HG02970 (cell line): ENCODE data around the gene PIK3R1.

Experiments
- ATAC-seq: cut with Tn5 transposase; IDR thresholded peaks from one replicate; pipeline ENCODE4 v1.9.1; 2021; ENCODE audit warnings: mild to moderate bottlenecking, moderate library complexity, moderate number of reproducible peaks; ENCODE audit not compliant: unreplicated experiment, low FRiP score

PIK3R1 gene

GRCh38 chr5:68288707-68289134, 73.2 kb downstream of the PIK3R1 start:
- no peak for ATAC-seq

GRCh38 chr5:68289498-68289897, 73.9 kb downstream of the PIK3R1 start:
- no peak for ATAC-seq

GRCh38 chr5:68290260-68290674, 74.7 kb downstream of the PIK3R1 start:
- ATAC-seq, result no peak

GRCh38 chr5:68290847-68291246, 75.3 kb downstream of the PIK3R1 start:
- ATAC-seq, result no peak

- ATAC-seq, result no peak
These were observed 76.8 kb downstream of the PIK3R1 start for GRCh38 chr5:68292316-68292715.

- ATAC-seq, result no peak
These were observed 80.2 kb downstream of the PIK3R1 start for GRCh38 chr5:68295772-68296171.

- no peak for ATAC-seq
These were observed 81.3 kb downstream of the PIK3R1 start for GRCh38 chr5:68296895-68297294.

GRCh38 chr5:68297656-68298055, 82.1 kb downstream of the PIK3R1 start:
- no peak for ATAC-seq

- ATAC-seq, result no peak
These were observed 82.9 kb downstream of the PIK3R1 start for GRCh38 chr5:68298479-68298878.

GRCh38 chr5:68299105-68299504, 83.5 kb downstream of the PIK3R1 start:
- no peak for ATAC-seq

- ATAC-seq, result no peak
These were observed 84.0 kb downstream of the PIK3R1 start for GRCh38 chr5:68299575-68299974.

GRCh38 chr5:68303038-68303738, 87.6 kb downstream of the PIK3R1 start:
- ATAC-seq, result no peak

GRCh38 chr5:68303754-68304420, 88.3 kb downstream of the PIK3R1 start:
- ATAC-seq, result no peak

GRCh38 chr5:68304421-68305052, 89.0 kb downstream of the PIK3R1 start:
- ATAC-seq, result no peak

GRCh38 chr5:68305223-68305870, 89.8 kb downstream of the PIK3R1 start:
- no peak for ATAC-seq

GRCh38 chr5:68306361-68307014, 90.9 kb downstream of the PIK3R1 start:
- ATAC-seq, result no peak

- ATAC-seq, result no peak
These were observed 97.8 kb downstream of the PIK3R1 start for GRCh38 chr5:68313336-68313735.

GRCh38 chr5:68314465-68314864, 98.9 kb downstream of the PIK3R1 start:
- ATAC-seq, result no peak

GRCh38 chr5:68315679-68316271, 100.2 kb downstream of the PIK3R1 start:
- peak; percentile 84 for ATAC-seq

- ATAC-seq, result no peak
These were observed 100.9 kb downstream of the PIK3R1 start for GRCh38 chr5:68316469-68316868.
